Activated naive CD4-positive, alpha-beta T cell treated with anti-CD3 and anti-CD28 coated beads, Interleukin-2, amount 50 U/mL, for 72 hours (primary cell): Measurements from ENCODE around the gene PLG. TPM values are rescaled to one million over a fixed set of nuclear protein-coding genes. Genes with fewer than 3 reads are reported as not detected.
"Not testable (repeated sequence)": the region's sequence is repeated elsewhere in the genome, so short reads cannot be mapped to it uniquely, and the experiment has no call there.

Experiments
- ATAC-seq, 2 donors: fragments of 150-1000 bp; cut with Tn5 transposase; 2 replicates each; pipeline ENCODE4 v1.10.0; 2021; ENCODE audit warnings: mild to moderate bottlenecking in 2 of 2, moderate library complexity in 2 of 2
- DNase-seq, 2 donors: peaks; one replicate each; pipeline ENCODE4 v3.0.0; 2021 to 2022; ENCODE audit warnings: low spot score in 2 of 2
- H3K27ac Mint-ChIP-seq, 2 donors: one replicate each; pipeline ENCODE4 v1.8.0; 2022; ENCODE audit warnings: mild to moderate bottlenecking in 2 of 2, mixed read lengths in 2 of 2
- H3K36me3 Mint-ChIP-seq, 2 donors: one replicate each; pipeline ENCODE4 v1.8.0; 2022; ENCODE audit warnings: mixed read lengths in 2 of 2
- H3K9me3 Mint-ChIP-seq, 2 donors: one replicate each; pipeline ENCODE4 v1.8.0; 2022; ENCODE audit warnings: mixed read lengths in 2 of 2
- total RNA-seq, 2 donors: library from RNA; stranded (reverse); gene quantifications; one replicate each; pipeline ENCODE4 v1.2.3, GENCODE V29; 2022

Gene PLG
- total RNA-seq, 2 donors from 2014 or later = not detected

GRCh38 chr6:160789263-160790027 is 87.4 kb downstream of the PLG start:
- Mint-ChIP-seq H3K36me3 (peaks cover 9 to 18% of the 10 kb centered on the region in 2 donors), H3K9me3 (peaks cover 0 to 23% of the 10 kb centered on the region in 2 donors), H3K27ac (no peak overlapping the region)
- DNase-seq = no peak
- ATAC-seq = peak; percentile 25 to 68

GRCh38 chr6:160790028-160790792 is 88.2 kb downstream of the PLG start:
- DNase-seq (no peak), ATAC-seq (peak in 1 of 2 donors; percentile 4)
- Mint-ChIP-seq H3K36me3 (peaks cover 9 to 18% of the 10 kb centered on the region in 2 donors), H3K9me3 (peaks cover 0 to 23% of the 10 kb centered on the region in 2 donors), H3K27ac (no peak overlapping the region)

GRCh38 chr6:160791459-160791858 is 89.4 kb downstream of the PLG start:
- Mint-ChIP-seq H3K9me3 (peaks cover 0 to 23% of the 10 kb centered on the region in 2 donors), H3K36me3 (peaks cover 9 to 18% of the 10 kb centered on the region in 2 donors), H3K27ac (peak overlapping the region in 1 of 2 donors; percentile 13)
- no peak for DNase-seq
- peak in 1 of 2 donors; percentile 71 for ATAC-seq

- Mint-ChIP-seq H3K36me3 (peaks cover 9 to 18% of the 10 kb centered on the region in 2 donors), H3K9me3 (peaks cover 5 to 29% of the 10 kb centered on the region in 2 donors), H3K27ac (no peak overlapping the region)
- ATAC-seq (peak in 1 of 2 donors; percentile 81), DNase-seq (no peak)
Observed at GRCh38 chr6:160791981-160792418, 90.0 kb downstream of the PLG start.

GRCh38 chr6:160792708-160793107 is 90.7 kb downstream of the PLG start:
- Mint-ChIP-seq H3K36me3 (peaks cover 9 to 18% of the 10 kb centered on the region in 2 donors), H3K27ac (no peak overlapping the region), H3K9me3 (peaks cover 5 to 31% of the 10 kb centered on the region in 2 donors)
- no peak for ATAC-seq
- no peak for DNase-seq

GRCh38 chr6:160793652-160794051 is 91.6 kb downstream of the PLG start:
- ATAC-seq = no peak
- H3K36me3 Mint-ChIP-seq = peaks cover 2 to 11% of the 10 kb centered on the region in 2 donors
- DNase-seq = no peak
- no peak overlapping the region for H3K27ac Mint-ChIP-seq
- peaks cover 5 to 28% of the 10 kb centered on the region in 2 donors for H3K9me3 Mint-ChIP-seq

- H3K36me3 Mint-ChIP-seq = no peaks in the 10 kb centered on the region
- no peak for DNase-seq
- H3K9me3 Mint-ChIP-seq = peaks cover 5 to 20% of the 10 kb centered on the region in 2 donors
Observed at GRCh38 chr6:160795721-160796120, 93.7 kb downstream of the PLG start.

GRCh38 chr6:160798625-160799024 is 96.6 kb downstream of the PLG start:
- ATAC-seq = no peak
- Mint-ChIP-seq H3K27ac (no peak overlapping the region), H3K36me3 (no peaks in the 10 kb centered on the region), H3K9me3 (peaks cover 5 to 10% of the 10 kb centered on the region in 2 donors)
- no peak for DNase-seq

More at GRCh38 chr6:160795721-160796120, 93.7 kb downstream of the PLG start:
- H3K27ac Mint-ChIP-seq = no peak overlapping the region
- no peak for ATAC-seq

- DNase-seq = no peak
- Mint-ChIP-seq H3K36me3 (no peaks in the 10 kb centered on the region), H3K27ac (no peak overlapping the region), H3K9me3 (peaks cover 5 to 10% of the 10 kb centered on the region in 2 donors)
- no peak for ATAC-seq
Observed at GRCh38 chr6:160799801-160800506, 97.9 kb downstream of the PLG start.

GRCh38 chr6:160801418-160801817 is 99.4 kb downstream of the PLG start:
- ATAC-seq = no peak
- Mint-ChIP-seq H3K36me3 (no peaks in the 10 kb centered on the region), H3K9me3 (peaks cover 5 to 10% of the 10 kb centered on the region in 2 donors), H3K27ac (no peak overlapping the region)
- no peak for DNase-seq

- not testable (repeated sequence) for H3K27ac Mint-ChIP-seq, H3K36me3 Mint-ChIP-seq, H3K9me3 Mint-ChIP-seq, DNase-seq, ATAC-seq
Observed at GRCh38 chr6:160802049-160802448, 100.0 kb downstream of the PLG start.

Other genes starting within 250 kb of the PLG start
- gene LPA, start 38.0 kb upstream of the PLG start, total RNA-seq = not detected